HepG2 (cell line): ENCODE measurements around the gene NCBP3. TPM values are rescaled to one million over a fixed set of nuclear protein-coding genes. Genes with fewer than 3 reads are reported as not detected.

Source experiments
- HNF4G ChIP-seq, 2 experiments: sonication (generic) in 1 of 2; formaldehyde crosslinking in 1 of 2; IDR thresholded peaks; 2 replicates each; pipeline versions ENCODE4 v1.4.0 to v1.6.1; 2011 to 2020; ENCODE audit warnings: borderline replicate concordance in 2 of 2, low read depth in 2 of 2, mild to moderate bottlenecking in 2 of 2, low read length in 1 of 2, missing genetic modification reagents in 1 of 2, moderate library complexity in 1 of 2
- HNRNPL ChIP-seq: fragments of 200-400 bp; formaldehyde crosslinking; IDR thresholded peaks from 2 replicates; pipeline ENCODE4 v1.6.1; 2017; ENCODE audit warnings: mild to moderate bottlenecking, low read depth, low read length
- HOXA3 ChIP-seq: sonication (generic); formaldehyde crosslinking; IDR thresholded peaks from 2 replicates; pipeline ENCODE4 v1.5.0; 2020; ENCODE audit warnings: missing genetic modification reagents
- IRF2 ChIP-seq: IDR thresholded peaks from 2 replicates; pipeline ENCODE4 v1.6.1; 2018; ENCODE audit warnings: missing genetic modification reagents, missing compliant biosample characterization
- ONECUT2 ChIP-seq: sonication (generic); formaldehyde crosslinking; IDR thresholded peaks from 2 replicates; pipeline ENCODE4 v1.4.0; 2020; ENCODE audit warnings: missing genetic modification reagents
- PHF8 ChIP-seq: sonication (generic); formaldehyde crosslinking; IDR thresholded peaks from 2 replicates; pipeline ENCODE4 v1.5.0; 2020; ENCODE audit warnings: missing genetic modification reagents
- PREB ChIP-seq: sonication (generic); formaldehyde crosslinking; IDR thresholded peaks from 2 replicates; pipeline ENCODE4 v1.4.0; 2020; ENCODE audit warnings: missing genetic modification reagents
- RFX3 ChIP-seq: IDR thresholded peaks from 2 replicates; pipeline ENCODE4 v1.6.1; 2016; ENCODE audit warnings: missing biosample characterization, missing genetic modification reagents
- SIX1 ChIP-seq: sonication (generic); formaldehyde crosslinking; IDR thresholded peaks from 2 replicates; pipeline ENCODE4 v1.4.0; 2020; ENCODE audit warnings: missing genetic modification reagents, borderline replicate concordance
- SKI ChIP-seq: fragments of 450-650 bp; IDR thresholded peaks from one replicate; pipeline ENCODE4 v1.6.1; 2018; ENCODE audit warnings: mild to moderate bottlenecking; ENCODE audit not compliant: partially characterized antibody
- U2AF2 ChIP-seq: fragments of 200-400 bp; formaldehyde crosslinking; IDR thresholded peaks from 2 replicates; pipeline ENCODE4 v1.6.1; 2017; ENCODE audit warnings: low read depth, mild to moderate bottlenecking, low read length
- ZBTB37 ChIP-seq: sonication (generic); formaldehyde crosslinking; IDR thresholded peaks from 2 replicates; pipeline ENCODE4 v1.4.0; 2020; ENCODE audit warnings: mild to moderate bottlenecking, missing genetic modification reagents
- ZNF337 ChIP-seq: sonication (generic); formaldehyde crosslinking; IDR thresholded peaks from 2 replicates; pipeline ENCODE4 v1.5.1; 2020; ENCODE audit warnings: missing genetic modification reagents, low read depth, mild to moderate bottlenecking, borderline replicate concordance
- ZNF33A ChIP-seq: sonication (generic); formaldehyde crosslinking; IDR thresholded peaks from 2 replicates; pipeline ENCODE4 v1.5.1; 2020; ENCODE audit warnings: missing genetic modification reagents, mild to moderate bottlenecking, moderate library complexity, borderline replicate concordance
- ZNF44 ChIP-seq: sonication (generic); formaldehyde crosslinking; IDR thresholded peaks from 2 replicates; pipeline ENCODE4 v1.5.1; 2020; ENCODE audit warnings: mild to moderate bottlenecking, missing genetic modification reagents
- ZNF451 ChIP-seq: sonication (generic); formaldehyde crosslinking; IDR thresholded peaks from 2 replicates; pipeline ENCODE4 v1.5.0; 2020; ENCODE audit warnings: mild to moderate bottlenecking, missing genetic modification reagents
- ZNF75D ChIP-seq: sonication (generic); formaldehyde crosslinking; IDR thresholded peaks from 2 replicates; pipeline ENCODE4 v1.8.1; 2023; ENCODE audit warnings: missing genetic modification reagents, mild to moderate bottlenecking, borderline replicate concordance
- polyA plus RNA-seq, 8 experiments: library from polyadenylated mRNA; depleted of rRNA in 3 of 8; stranded (reverse) in 7 of 8; unstranded in 1 of 8; fragments of >200 nt; fragmentation: Illumina TruSeq in 4 of 8; extraction: Trizol in 4 of 8; gene quantifications; 2 replicates each; pipeline versions ENCODE4 v1.2.1 to v1.2.3, GENCODE V29; 2011 to 2016; ENCODE audit warnings: low read depth in 4 of 8, missing spikeins in 1 of 8, mixed read lengths in 1 of 8; ENCODE audit not compliant: insufficient read depth in 1 of 8
- total RNA-seq, 5 experiments: library from RNA; depleted of rRNA; stranded (reverse); fragments of >200 nt; fragmentation: Illumina TruSeq; extraction: Trizol; gene quantifications; 2 replicates each; pipeline ENCODE4 v1.2.3, GENCODE V29; 2016; ENCODE audit warnings: low read depth in 1 of 5
- TF ChIP-seq, protein P1 (sequence below): sonication (generic); formaldehyde crosslinking; IDR thresholded peaks from 2 replicates; pipeline ENCODE4 v1.4.0; 2020; ENCODE audit warnings: missing genetic modification reagents

The NCBP3 gene
- total and polyA plus RNA-seq, 2 of the 13 experiments (the other 11 are each of a cell fraction or from before 2014, with no cell fraction given) = 19.5 to 24.8 TPM

GRCh38 chr17:3794557-3795389, 51.3 kb downstream of the NCBP3 start (continued):
- TF ChIP-seq, protein P1, sequence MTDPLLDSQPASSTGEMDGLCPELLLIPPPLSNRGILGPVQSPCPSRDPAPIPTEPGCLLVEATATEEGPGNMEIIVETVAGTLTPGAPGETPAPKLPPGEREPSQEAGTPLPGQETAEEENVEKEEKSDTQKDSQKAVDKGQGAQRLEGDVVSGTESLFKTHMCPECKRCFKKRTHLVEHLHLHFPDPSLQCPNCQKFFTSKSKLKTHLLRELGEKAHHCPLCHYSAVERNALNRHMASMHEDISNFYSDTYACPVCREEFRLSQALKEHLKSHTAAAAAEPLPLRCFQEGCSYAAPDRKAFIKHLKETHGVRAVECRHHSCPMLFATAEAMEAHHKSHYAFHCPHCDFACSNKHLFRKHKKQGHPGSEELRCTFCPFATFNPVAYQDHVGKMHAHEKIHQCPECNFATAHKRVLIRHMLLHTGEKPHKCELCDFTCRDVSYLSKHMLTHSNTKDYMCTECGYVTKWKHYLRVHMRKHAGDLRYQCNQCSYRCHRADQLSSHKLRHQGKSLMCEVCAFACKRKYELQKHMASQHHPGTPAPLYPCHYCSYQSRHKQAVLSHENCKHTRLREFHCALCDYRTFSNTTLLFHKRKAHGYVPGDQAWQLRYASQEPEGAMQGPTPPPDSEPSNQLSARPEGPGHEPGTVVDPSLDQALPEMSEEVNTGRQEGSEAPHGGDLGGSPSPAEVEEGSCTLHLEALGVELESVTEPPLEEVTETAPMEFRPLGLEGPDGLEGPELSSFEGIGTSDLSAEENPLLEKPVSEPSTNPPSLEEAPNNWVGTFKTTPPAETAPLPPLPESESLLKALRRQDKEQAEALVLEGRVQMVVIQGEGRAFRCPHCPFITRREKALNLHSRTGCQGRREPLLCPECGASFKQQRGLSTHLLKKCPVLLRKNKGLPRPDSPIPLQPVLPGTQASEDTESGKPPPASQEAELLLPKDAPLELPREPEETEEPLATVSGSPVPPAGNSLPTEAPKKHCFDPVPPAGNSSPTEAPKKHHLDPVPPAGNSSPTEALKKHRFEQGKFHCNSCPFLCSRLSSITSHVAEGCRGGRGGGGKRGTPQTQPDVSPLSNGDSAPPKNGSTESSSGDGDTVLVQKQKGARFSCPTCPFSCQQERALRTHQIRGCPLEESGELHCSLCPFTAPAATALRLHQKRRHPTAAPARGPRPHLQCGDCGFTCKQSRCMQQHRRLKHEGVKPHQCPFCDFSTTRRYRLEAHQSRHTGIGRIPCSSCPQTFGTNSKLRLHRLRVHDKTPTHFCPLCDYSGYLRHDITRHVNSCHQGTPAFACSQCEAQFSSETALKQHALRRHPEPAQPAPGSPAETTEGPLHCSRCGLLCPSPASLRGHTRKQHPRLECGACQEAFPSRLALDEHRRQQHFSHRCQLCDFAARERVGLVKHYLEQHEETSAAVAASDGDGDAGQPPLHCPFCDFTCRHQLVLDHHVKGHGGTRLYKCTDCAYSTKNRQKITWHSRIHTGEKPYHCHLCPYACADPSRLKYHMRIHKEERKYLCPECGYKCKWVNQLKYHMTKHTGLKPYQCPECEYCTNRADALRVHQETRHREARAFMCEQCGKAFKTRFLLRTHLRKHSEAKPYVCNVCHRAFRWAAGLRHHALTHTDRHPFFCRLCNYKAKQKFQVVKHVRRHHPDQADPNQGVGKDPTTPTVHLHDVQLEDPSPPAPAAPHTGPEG (CRISPR knock-in tag) = peak; percentile 66; the same call in 1 of the 2 replicates
- no peak for TF ChIP-seq ZNF75D (CRISPR knock-in tag)
- no peak for TF ChIP-seq RFX3 (CRISPR knock-in tag)
- 0 out of 2 replicates have a peak, but pooled peaks have one; percentile 40 for TF ChIP-seq ZNF451 (CRISPR knock-in tag)
- TF ChIP-seq IRF2 (CRISPR knock-in tag) = no peak
- peak; percentile 69; the same call in 1 of the 2 replicates for TF ChIP-seq ZNF44 (CRISPR knock-in tag)
- TF ChIP-seq PREB = 0 out of 2 replicates have a peak, but pooled peaks have one; percentile 67
- TF ChIP-seq PHF8 (CRISPR knock-in tag) = no peak; the same call in 1 of the 2 replicates
- peak; percentile 80; the same call in 1 of the 2 replicates for TF ChIP-seq ZNF337 (CRISPR knock-in tag)
- peak; percentile 90; the same call in 1 of the 2 replicates for TF ChIP-seq HNRNPL
- no peak for TF ChIP-seq SIX1 (CRISPR knock-in tag)
- TF ChIP-seq SKI = peak; percentile 58
- peak; percentile 79 for TF ChIP-seq HOXA3 (CRISPR knock-in tag)
- TF ChIP-seq U2AF2 = no peak
- no peak for TF ChIP-seq ONECUT2 (CRISPR knock-in tag)
- 0 out of 2 replicates have a peak, but pooled peaks have one; percentile 34 for TF ChIP-seq ZNF33A (CRISPR knock-in tag)
- TF ChIP-seq HNF4G (IDR thresholded peaks at IDR 0.05; ENCODE audit: borderline replicate concordance, low read depth, low read length) = peak; percentile 82
- peak; percentile 72 for TF ChIP-seq HNF4G (CRISPR knock-in tag; IDR thresholded peaks at IDR 0.05; ENCODE audit: borderline replicate concordance, low read depth)
- no peak for TF ChIP-seq ZBTB37 (CRISPR knock-in tag)
